ENCODE data around the gene ZP1. TPM values are rescaled to one million over a fixed set of nuclear protein-coding genes. Genes with fewer than 3 reads are reported as not detected.

ZP1 gene
- total RNA-seq, 1 experiment from 2014 or later: not detected

- no peak for TF ChIP-seq AR (CRISPR knock-in tag; IDR thresholded peaks at IDR 0.05)
- no peak for TF ChIP-seq CBFB (CRISPR knock-in tag; IDR thresholded peaks at IDR 0.05; ENCODE audit: low read depth)
- no peak for TF ChIP-seq GABPB1 (CRISPR knock-in tag; IDR thresholded peaks at IDR 0.05)
- no peak for TF ChIP-seq E2F1 (CRISPR knock-in tag; IDR thresholded peaks at IDR 0.05)
- TF ChIP-seq ATF6 (CRISPR knock-in tag; IDR thresholded peaks at IDR 0.05): no peak
These were observed 3.5 kb upstream of the ZP1 start (continued) for GRCh38 chr11:60863550-60864521.

GRCh38 chr11:60864856-60865513, 2.4 kb upstream of the ZP1 start:
- POLR2A ChIA-PET: no interaction called here
- TF ChIP-seq ZNF396 (CRISPR knock-in tag; IDR thresholded peaks at IDR 0.05; ENCODE audit: borderline replicate concordance) (no peak), JUN (CRISPR knock-in tag; IDR thresholded peaks at IDR 0.05) (no peak), TCF7 (CRISPR knock-in tag; IDR thresholded peaks at IDR 0.05; ENCODE audit: low read depth) (no peak), FOXK1 (CRISPR knock-in tag; IDR thresholded peaks at IDR 0.05) (no peak), ZBTB43 (CRISPR knock-in tag; IDR thresholded peaks at IDR 0.05) (no peak), RELA (CRISPR knock-in tag; IDR thresholded peaks at IDR 0.05; ENCODE audit: borderline replicate concordance) (no peak), USF1 (CRISPR knock-in tag; IDR thresholded peaks at IDR 0.05) (no peak), HMGA2 (CRISPR knock-in tag; IDR thresholded peaks at IDR 0.05) (no peak)

More at GRCh38 chr11:60864856-60865513, 2.4 kb upstream of the ZP1 start:
- CTCF ChIA-PET: interaction anchor here (1.0 to 2.4 kb wide), 2 partner anchors 23 to 34 kb away, joined by 4 to 8 read pairs; no protein-coding TSS in a partner anchor
- no peaks in the 10 kb centered on the region for H3K36me3 Mint-ChIP-seq
- H3K9me3 Mint-ChIP-seq: no peaks in the 10 kb centered on the region
- no peak overlapping the region for H3K27ac Mint-ChIP-seq
- H3K4me3 Mint-ChIP-seq: no peak overlapping the region
- H3K4me1 Mint-ChIP-seq: no peaks in the 10 kb centered on the region
- no peaks in the 10 kb centered on the region; the same call in 1 of the 2 replicates for H3K27me3 Mint-ChIP-seq (ENCODE audit: low read depth)
- no peak for DNase-seq (ENCODE audit: low spot score)
- no peak for ATAC-seq
